Keratinocyte (primary cell): ENCODE data around the gene OTOGL. TPM values are rescaled to one million over a fixed set of nuclear protein-coding genes. Genes with fewer than 3 reads are reported as not detected.

Experiments
- DNase-seq: peaks from one replicate; pipeline ENCODE4 v3.0.0-alpha.2; 2011; ENCODE audit warnings: low read depth, missing footprints, low spot score
- FAIRE-seq: peaks from 2 replicates; lab custom pipeline; 2011; peaks lifted over from hg19 to GRCh38; lab: Jason Lieb, UNC
- H2AFZ ChIP-seq: 2 replicates; pipeline ENCODE4 v1.6.0; 2012; ENCODE audit warnings: low read length, control low read depth, inconsistent platforms; ENCODE audit not compliant: control insufficient read depth
- H3K27ac ChIP-seq: 2 replicates; pipeline ENCODE4 v1.5.1; 2011; ENCODE audit warnings: low read length; ENCODE audit not compliant: control insufficient read depth, insufficient read depth
- H3K27me3 ChIP-seq: 3 replicates; pipeline ENCODE4 v1.6.0; 2011; ENCODE audit warnings: low read length; ENCODE audit not compliant: control insufficient read depth, insufficient read depth; ENCODE audit errors: extremely low read depth
- H3K36me3 ChIP-seq, 2 experiments: 2 replicates in 1 of 2; 3 replicates in 1 of 2; pipeline ENCODE4 v1.5.1; 2011; ENCODE audit warnings: low read length in 2 of 2, mild to moderate bottlenecking in 1 of 2; ENCODE audit not compliant: control insufficient read depth in 2 of 2, insufficient read depth in 2 of 2; ENCODE audit errors: extremely low read depth in 1 of 2
- H3K4me1 ChIP-seq: 3 replicates; pipeline ENCODE4 v1.5.1; 2011; ENCODE audit warnings: low read length; ENCODE audit not compliant: control insufficient read depth, insufficient read depth; ENCODE audit errors: extremely low read depth
- H3K4me2 ChIP-seq: 3 replicates; pipeline ENCODE4 v1.6.0; 2011; ENCODE audit warnings: low read depth, low read length; ENCODE audit not compliant: control insufficient read depth, insufficient read depth; ENCODE audit errors: extremely low read depth
- H3K4me3 ChIP-seq, 3 experiments: fragments of 200-600 bp in 1 of 3; sonication (generic) in 1 of 3; 2 replicates in 2 of 3; 3 replicates in 1 of 3; pipeline ENCODE4 v1.5.1; 2011 to 2016; ENCODE audit warnings: low read length in 3 of 3, mild to moderate bottlenecking in 3 of 3, control low read depth in 2 of 3, inconsistent platforms in 1 of 3, low read depth in 1 of 3, mixed read lengths in 1 of 3, mixed run types in 1 of 3, moderate library complexity in 1 of 3; ENCODE audit not compliant: control insufficient read depth in 2 of 3, insufficient read depth in 2 of 3; ENCODE audit errors: extremely low read depth in 1 of 3
- H3K79me2 ChIP-seq: 2 replicates; pipeline ENCODE4 v1.6.0; 2012; ENCODE audit warnings: low read length; ENCODE audit not compliant: control insufficient read depth, insufficient read depth
- H3K9ac ChIP-seq: 3 replicates; pipeline ENCODE4 v1.6.0; 2011; ENCODE audit warnings: low read length; ENCODE audit not compliant: control insufficient read depth, insufficient read depth; ENCODE audit errors: extremely low read depth
- H3K9me1 ChIP-seq: 3 replicates; pipeline ENCODE4 v1.6.0; 2011; ENCODE audit warnings: low read length; ENCODE audit not compliant: control insufficient read depth, insufficient read depth; ENCODE audit errors: extremely low read depth
- H3K9me3 ChIP-seq: 2 replicates; pipeline ENCODE4 v1.5.1; 2012; ENCODE audit warnings: low read depth, low read length; ENCODE audit not compliant: control insufficient read depth
- H4K20me1 ChIP-seq: 3 replicates; pipeline ENCODE4 v1.6.0; 2011; ENCODE audit warnings: low read length; ENCODE audit not compliant: control insufficient read depth, insufficient read depth; ENCODE audit errors: extremely low read depth
- CTCF ChIP-seq, 3 experiments: IDR thresholded peaks in 1 of 3; conservative IDR thresholded peaks in 1 of 3; optimal IDR thresholded peaks in 1 of 3; 2 replicates in 2 of 3; 3 replicates in 1 of 3; pipeline versions ENCODE3 to v1.5.1; 2011; ENCODE audit warnings: low read length in 3 of 3, mild to moderate bottlenecking in 3 of 3, moderate library complexity in 2 of 3, control low read depth in 1 of 3, inconsistent platforms in 1 of 3; ENCODE audit not compliant: insufficient read depth in 2 of 3; ENCODE audit errors: extremely low read depth in 1 of 3
- EZH2 ChIP-seq: IDR thresholded peaks from one replicate; pipeline ENCODE4 v1.6.1; 2012; ENCODE audit warnings: inconsistent platforms, mild to moderate bottlenecking, low read length, moderate library complexity
- dilution Hi-C: fragments of 300-500 bp; cut with MboI; formaldehyde crosslinking; loops from one replicate; pipeline ENCODE4 v1.7.0; 2020; ENCODE audit warnings: low sequenced_read_pairs; ENCODE audit not compliant: extremely low pct_ligation_motif_present
- polyA plus RNA-seq, 5 experiments: library from polyadenylated mRNA; depleted of rRNA in 3 of 5; stranded (reverse) in 3 of 5; stranded (forward) in 1 of 5; unstranded in 1 of 5; fragments of >200 nt; gene quantifications; 1 replicate in 1 of 5; 2 replicates in 3 of 5; 3 replicates in 1 of 5; pipeline versions ENCODE4 v1.2.1 to v1.2.3, GENCODE V29; 2011 to 2012; ENCODE audit warnings: missing spikeins in 2 of 5, low read depth in 1 of 5, low replicate concordance in 1 of 5

OTOGL gene
- polyA plus RNA-seq, 1 donor (not counting 4 experiments of a cell fraction or from before 2014, with no cell fraction given), result 0.08 TPM

- dilution Hi-C loops, result no loop called here
- no peak overlapping the region for H3K4me3 ChIP-seq
- no peaks in the 10 kb centered on the region for H3K36me3 ChIP-seq
- H4K20me1 ChIP-seq, result no peaks in the 10 kb centered on the region
- H3K27ac ChIP-seq, result no peak overlapping the region
- FAIRE-seq (no peak), DNase-seq (no peak)
- H3K9me1 ChIP-seq, result no peaks in the 10 kb centered on the region
- H3K9me3 ChIP-seq, result no peaks in the 10 kb centered on the region
- H3K4me2 ChIP-seq, result no peak overlapping the region
- H3K4me1 ChIP-seq, result peaks cover 8% of the 10 kb centered on the region
- no peaks in the 10 kb centered on the region for H3K27me3 ChIP-seq
- H3K9ac ChIP-seq, result no peak overlapping the region
- TF ChIP-seq EZH2 (no peak), CTCF (optimal IDR thresholded peaks at IDR 0.05 in 1 of 3, IDR thresholded peaks at IDR 0.05 in 1 of 3, conservative IDR thresholded peaks at IDR 0.05 in 1 of 3; ENCODE audit: extremely low read depth in 1 of 3, insufficient read depth in 2 of 3, low read length in 3 of 3) (no peak)
- no peaks in the 10 kb centered on the region for H3K79me2 ChIP-seq
- no peak overlapping the region for H2AFZ ChIP-seq
Observed at GRCh38 chr12:80356097-80356496, 256.8 kb downstream of the OTOGL start.

GRCh38 chr12:80359703-80360102, 260.4 kb downstream of the OTOGL start:
- H3K79me2 ChIP-seq, result no peaks in the 10 kb centered on the region
- no peak overlapping the region for H3K4me2 ChIP-seq
- TF ChIP-seq CTCF (optimal IDR thresholded peaks at IDR 0.05 in 1 of 3, IDR thresholded peaks at IDR 0.05 in 1 of 3, conservative IDR thresholded peaks at IDR 0.05 in 1 of 3; ENCODE audit: extremely low read depth in 1 of 3, insufficient read depth in 2 of 3, low read length in 3 of 3) (no peak), EZH2 (no peak)
- H3K9me1 ChIP-seq, result no peaks in the 10 kb centered on the region
- no peaks in the 10 kb centered on the region for H3K27me3 ChIP-seq
- H3K36me3 ChIP-seq, result no peaks in the 10 kb centered on the region
- no peaks in the 10 kb centered on the region for H3K4me1 ChIP-seq
- FAIRE-seq (no peak), DNase-seq (no peak)
- H3K27ac ChIP-seq, result no peak overlapping the region
- no peak overlapping the region for H3K9ac ChIP-seq
- no peak overlapping the region for H3K4me3 ChIP-seq
- H2AFZ ChIP-seq, result no peak overlapping the region
- H3K9me3 ChIP-seq, result no peaks in the 10 kb centered on the region
- dilution Hi-C loops, result no loop called here
- no peaks in the 10 kb centered on the region for H4K20me1 ChIP-seq
